ENCODE data around the gene HAUS3.

GRCh38 chr4:2275546-2276251 is 33.8 kb upstream of the HAUS3 start:
- TF ChIP-seq ZNF251 (CRISPR knock-in tag; IDR thresholded peaks at IDR 0.05): no peak
- no peak for TF ChIP-seq AGO2 (optimal IDR thresholded peaks at IDR 0.05; ENCODE audit: low read depth, low read length)
- no peak for TF ChIP-seq STAG1 (CRISPR knock-in tag; IDR thresholded peaks at IDR 0.05)
- no peak for TF ChIP-seq ETS1 (CRISPR knock-in tag; IDR thresholded peaks at IDR 0.05)
- TF ChIP-seq ZNF24 (IDR thresholded peaks at IDR 0.05): no peak
- no peak for TF ChIP-seq DBP (CRISPR knock-in tag; IDR thresholded peaks at IDR 0.05; ENCODE audit: not compliant biosample characterization)
- TF ChIP-seq CTCF (CRISPR knock-in tag; IDR thresholded peaks at IDR 0.05): no peak
- TF ChIP-seq ZNF354B (CRISPR knock-in tag; IDR thresholded peaks at IDR 0.05): no peak
- no peak for TF ChIP-seq RXRA (CRISPR knock-in tag; IDR thresholded peaks at IDR 0.05)
- no peak for TF ChIP-seq EZH2 (conservative IDR thresholded peaks at IDR 0.05; ENCODE audit: low read depth, low read length)

Measured in HepG2 (cell line).